Measurements from ENCODE around the gene RNF214. TPM values are rescaled to one million over a fixed set of nuclear protein-coding genes. Genes with fewer than 3 reads are reported as not detected.
"Not testable (repeated sequence)": the region's sequence is repeated elsewhere in the genome, so short reads cannot be mapped to it uniquely, and the experiment has no call there.

The RNF214 gene
- total and polyA plus RNA-seq, 3 experiments from 2014 or later, result 25.1 to 35.0 (median 25.3) TPM

GRCh38 chr11:117205211-117205818 is 27.2 kb upstream of the RNF214 start:
- CTCF ChIA-PET, result no interaction called here
- H3K4me3 Mint-ChIP-seq, result no peak overlapping the region
- peak overlapping the region in 3 of 8 donors; percentile 38 to 77 (median 55) for H3K27ac Mint-ChIP-seq

GRCh38 chr11:117206111-117206510 is 26.4 kb upstream of the RNF214 start:
- H3K4me1 ChIP-seq (ENCODE audit: insufficient read depth, low read length); H3K27ac ChIP-seq (ENCODE audit: low read depth, low read length); H3K27me3 Mint-ChIP-seq; H3K36me3 ChIP-seq (ENCODE audit: insufficient read depth, low read length); CTCF ChIA-PET; H3K4me3 ChIP-seq (ENCODE audit: low read length); H3K4me3 Mint-ChIP-seq; H3K9me3 ChIP-seq (ENCODE audit: low read length); POLR2A ChIA-PET; DNase-seq; H3K27me3 ChIP-seq (ENCODE audit: insufficient read depth, low read length, poor library complexity, severe bottlenecking); H3K9me3 Mint-ChIP-seq; H3K4me1 Mint-ChIP-seq: not testable (repeated sequence)
- Mint-ChIP-seq H3K36me3 (peaks cover 0 to 55% (median 5%) of the 10 kb centered on the region in 3 donors), H3K27ac (peak overlapping the region in 4 of 8 donors; percentile 50 to 80 (median 62))

More at GRCh38 chr11:117205211-117205818, 27.2 kb upstream of the RNF214 start:
- no peak overlapping the region for H3K27ac ChIP-seq (ENCODE audit: low read depth, low read length)
- DNase-seq, result no peak
- H3K27me3 Mint-ChIP-seq, result no peaks in the 10 kb centered on the region
- no peaks in the 10 kb centered on the region for H3K27me3 ChIP-seq (ENCODE audit: insufficient read depth, low read length, poor library complexity, severe bottlenecking)
- H3K9me3 Mint-ChIP-seq, result no peaks in the 10 kb centered on the region
- H3K36me3 ChIP-seq (ENCODE audit: insufficient read depth, low read length), result no peaks in the 10 kb centered on the region
- H3K4me3 ChIP-seq (ENCODE audit: low read length), result no peak overlapping the region
- H3K36me3 Mint-ChIP-seq, result peaks cover 0 to 51% (median 5%) of the 10 kb centered on the region in 3 donors
- no peaks in the 10 kb centered on the region for H3K9me3 ChIP-seq (ENCODE audit: low read length)
- H3K4me1 Mint-ChIP-seq, result peaks cover 0 to 6% (median 4%) of the 10 kb centered on the region in 3 donors
- H3K4me1 ChIP-seq (ENCODE audit: insufficient read depth, low read length), result no peaks in the 10 kb centered on the region
- POLR2A ChIA-PET, result no interaction called here

- not testable (repeated sequence) for H3K27me3 ChIP-seq (ENCODE audit: insufficient read depth, low read length, poor library complexity, severe bottlenecking)
Measured at GRCh38 chr11:117206859-117207258, 25.6 kb upstream of the RNF214 start.

GRCh38 chr11:117207481-117207880 is 25.0 kb upstream of the RNF214 start:
- H3K4me3 ChIP-seq (ENCODE audit: low read length); H3K27ac Mint-ChIP-seq; H3K27me3 ChIP-seq (ENCODE audit: insufficient read depth, low read length, poor library complexity, severe bottlenecking); CTCF ChIA-PET; H3K27me3 Mint-ChIP-seq; POLR2A ChIA-PET; H3K4me1 ChIP-seq (ENCODE audit: insufficient read depth, low read length); H3K36me3 ChIP-seq (ENCODE audit: insufficient read depth, low read length); H3K4me3 Mint-ChIP-seq; H3K27ac ChIP-seq (ENCODE audit: low read depth, low read length); H3K9me3 Mint-ChIP-seq; DNase-seq; H3K9me3 ChIP-seq (ENCODE audit: low read length): not testable (repeated sequence)
- H3K36me3 Mint-ChIP-seq, result peaks cover 0 to 64% (median 11%) of the 10 kb centered on the region in 3 donors
- peaks cover 0 to 13% (median 8%) of the 10 kb centered on the region in 3 donors for H3K4me1 Mint-ChIP-seq

More at GRCh38 chr11:117206859-117207258, 25.6 kb upstream of the RNF214 start:
- CTCF ChIA-PET; POLR2A ChIA-PET; H3K27me3 Mint-ChIP-seq; DNase-seq; H3K27ac Mint-ChIP-seq; H3K4me1 ChIP-seq (ENCODE audit: insufficient read depth, low read length); H3K4me3 ChIP-seq (ENCODE audit: low read length); H3K9me3 Mint-ChIP-seq; H3K27ac ChIP-seq (ENCODE audit: low read depth, low read length); H3K9me3 ChIP-seq (ENCODE audit: low read length); H3K36me3 ChIP-seq (ENCODE audit: insufficient read depth, low read length); H3K4me3 Mint-ChIP-seq: not testable (repeated sequence)
- peaks cover 0 to 60% (median 11%) of the 10 kb centered on the region in 3 donors for H3K36me3 Mint-ChIP-seq
- H3K4me1 Mint-ChIP-seq, result peaks cover 0 to 12% (median 8%) of the 10 kb centered on the region in 3 donors

GRCh38 chr11:117208710-117209109 is 23.8 kb upstream of the RNF214 start:
- CTCF ChIA-PET; POLR2A ChIA-PET; H3K4me3 ChIP-seq (ENCODE audit: low read length); H3K27me3 ChIP-seq (ENCODE audit: insufficient read depth, low read length, poor library complexity, severe bottlenecking); H3K4me1 ChIP-seq (ENCODE audit: insufficient read depth, low read length); H3K27ac ChIP-seq (ENCODE audit: low read depth, low read length); H3K4me3 Mint-ChIP-seq; H3K27ac Mint-ChIP-seq; H3K9me3 Mint-ChIP-seq; H3K9me3 ChIP-seq (ENCODE audit: low read length); H3K27me3 Mint-ChIP-seq; DNase-seq: not testable (repeated sequence)
- Mint-ChIP-seq H3K4me1 (peaks cover 0 to 16% (median 5%) of the 10 kb centered on the region in 3 donors), H3K36me3 (peaks cover 0 to 66% (median 20%) of the 10 kb centered on the region in 3 donors)
- H3K36me3 ChIP-seq (ENCODE audit: insufficient read depth, low read length), result peaks cover 19% of the 10 kb centered on the region

GRCh38 chr11:117209351-117210125 is 22.9 kb upstream of the RNF214 start:
- not testable (repeated sequence) for H3K9me3 ChIP-seq (ENCODE audit: low read length)
- H3K27ac Mint-ChIP-seq, result peak overlapping the region in 5 of 8 donors; percentile 12 to 93 (median 45)

GRCh38 chr11:117210620-117211019 is 21.9 kb upstream of the RNF214 start:
- Mint-ChIP-seq H3K27ac (peak overlapping the region in 2 of 8 donors; percentile 45 to 71), H3K27me3 (no peaks in the 10 kb centered on the region), H3K36me3 (peaks cover 0 to 58% (median 27%) of the 10 kb centered on the region in 3 donors), H3K4me3 (no peak overlapping the region), H3K9me3 (no peaks in the 10 kb centered on the region), H3K4me1 (peaks cover 0 to 23% (median 9%) of the 10 kb centered on the region in 3 donors)
- Histone ChIP-seq H3K27ac (ENCODE audit: low read depth, low read length) (no peak overlapping the region), H3K27me3 (ENCODE audit: insufficient read depth, low read length, poor library complexity, severe bottlenecking) (no peaks in the 10 kb centered on the region), H3K4me1 (ENCODE audit: insufficient read depth, low read length) (no peaks in the 10 kb centered on the region), H3K4me3 (ENCODE audit: low read length) (no peak overlapping the region), H3K36me3 (ENCODE audit: insufficient read depth, low read length) (peaks cover 29% of the 10 kb centered on the region), H3K9me3 (ENCODE audit: low read length) (no peaks in the 10 kb centered on the region)
- no peak for DNase-seq
- ChIA-PET POLR2A (interaction anchor here (0.7 to 1.4 kb wide), 2 partner anchors 16 to 113 kb away, joined by 4 read pairs; partner anchors contain the start of gene SIK3), CTCF (interaction anchor here (1.0 to 1.7 kb wide), 3 partner anchors 16 to 51 kb away, joined by 3 to 4 read pairs (median 3); partner anchors contain the start of gene SIDT2)

More at GRCh38 chr11:117209351-117210125, 22.9 kb upstream of the RNF214 start:
- H3K9me3 Mint-ChIP-seq; DNase-seq; H3K27ac ChIP-seq (ENCODE audit: low read depth, low read length); POLR2A ChIA-PET; H3K4me3 Mint-ChIP-seq; H3K4me1 ChIP-seq (ENCODE audit: insufficient read depth, low read length); H3K27me3 Mint-ChIP-seq; H3K4me3 ChIP-seq (ENCODE audit: low read length); H3K27me3 ChIP-seq (ENCODE audit: insufficient read depth, low read length, poor library complexity, severe bottlenecking): not testable (repeated sequence)
- Mint-ChIP-seq H3K4me1 (peaks cover 0 to 21% (median 7%) of the 10 kb centered on the region in 3 donors), H3K36me3 (peaks cover 0 to 63% (median 24%) of the 10 kb centered on the region in 3 donors)
- H3K36me3 ChIP-seq (ENCODE audit: insufficient read depth, low read length), result peaks cover 24% of the 10 kb centered on the region
- CTCF ChIA-PET, result interaction anchor here (1.3 to 1.7 kb wide), 2 partner anchors 17 to 30 kb away, joined by 3 to 4 read pairs; partner anchors contain the start of gene SIDT2

All from CD8-positive, alpha-beta memory T cell (primary cell).